GM21528 (cell line): Measurements from ENCODE around the gene BGN.

ENCODE experiments used
- ATAC-seq: cut with Tn5 transposase; IDR thresholded peaks from one replicate; pipeline ENCODE4 v1.9.1; 2021; ENCODE audit warnings: mild to moderate bottlenecking, moderate library complexity; ENCODE audit not compliant: unreplicated experiment, low FRiP score

Gene BGN

DNA sequence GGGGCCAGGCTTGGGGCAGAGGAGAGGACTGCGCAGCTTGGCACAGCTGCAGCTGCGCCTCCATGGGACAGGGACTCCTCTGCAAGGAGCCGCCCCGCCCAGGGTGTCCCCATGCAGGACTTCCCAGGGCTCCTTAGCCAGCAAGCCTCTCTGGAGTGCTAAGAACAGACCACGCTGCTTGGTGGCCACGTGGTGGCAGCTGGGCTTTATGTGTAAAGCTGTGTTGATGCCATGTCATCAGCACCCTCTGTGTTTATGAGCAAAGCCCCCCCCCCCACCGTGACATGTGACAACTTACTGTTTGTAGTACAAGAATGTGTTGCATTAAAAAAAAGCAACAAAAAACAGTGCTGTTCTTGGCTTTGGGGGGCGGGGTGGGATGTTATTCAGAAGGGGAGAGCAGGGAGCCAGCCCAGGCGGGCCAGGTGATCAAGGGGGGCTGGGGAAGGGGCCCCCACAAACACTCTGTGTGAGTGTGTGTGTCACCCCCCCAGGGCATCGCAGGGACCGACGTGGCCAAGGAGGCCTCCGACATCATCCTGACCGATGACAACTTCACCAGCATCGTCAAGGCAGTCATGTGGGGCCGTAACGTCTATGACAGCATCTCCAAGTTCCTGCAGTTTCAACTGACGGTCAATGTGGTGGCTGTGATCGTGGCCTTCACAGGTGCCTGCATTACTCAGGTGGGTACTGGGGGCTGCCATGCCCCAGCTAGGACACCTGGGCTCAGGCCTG lies 63.0 kb downstream of the BGN start:
- no peak for ATAC-seq
